Activated naive CD8-positive, alpha-beta T cell treated with anti-CD3 and anti-CD28 coated beads for 36 hours (primary cell): ENCODE data around the gene RNF44. TPM values are rescaled to one million over a fixed set of nuclear protein-coding genes. Genes with fewer than 3 reads are reported as not detected.
A peak's percentile ranks its signal among the peaks of the same experiment; 100 is the strongest.

Experiments used
- DNase-seq: peaks from one replicate; pipeline ENCODE4 v3.0.0; 2021
- H3K27ac Mint-ChIP-seq: one replicate; pipeline ENCODE4 v1.8.0; 2022; ENCODE audit warnings: mild to moderate bottlenecking, moderate library complexity, mixed read lengths
- H3K27me3 Mint-ChIP-seq: one replicate; pipeline ENCODE4 v1.8.0; 2022; ENCODE audit warnings: mild to moderate bottlenecking, mixed read lengths
- H3K36me3 Mint-ChIP-seq: one replicate; pipeline ENCODE4 v1.8.0; 2021; ENCODE audit warnings: mild to moderate bottlenecking, mixed read lengths
- H3K4me1 Mint-ChIP-seq: one replicate; pipeline ENCODE4 v1.8.0; 2021; ENCODE audit warnings: mixed read lengths
- H3K4me3 Mint-ChIP-seq: one replicate; pipeline ENCODE4 v1.8.0; 2022; ENCODE audit warnings: mild to moderate bottlenecking, moderate library complexity, mixed read lengths
- H3K9me3 Mint-ChIP-seq: one replicate; pipeline ENCODE4 v1.8.0; 2022; ENCODE audit warnings: mixed read lengths
- total RNA-seq, 2 experiments: library from RNA; stranded (reverse); gene quantifications; one replicate each; pipeline ENCODE4 v1.2.3, GENCODE V29; 2021

Gene RNF44
- total RNA-seq, 2 experiments from 2014 or later: 53.4 to 53.8 TPM

- Mint-ChIP-seq H3K4me1 (peaks cover 50% of the 10 kb centered on the region), H3K4me3 (peak overlapping the region; percentile 96), H3K27me3 (no peaks in the 10 kb centered on the region), H3K27ac (peak overlapping the region; percentile 98), H3K9me3 (no peaks in the 10 kb centered on the region), H3K36me3 (peaks cover 23% of the 10 kb centered on the region)
- DNase-seq: peak; percentile 48
Observed at GRCh38 chr5:176533894-176534611, 3.1 kb downstream of the RNF44 start.

DNA sequence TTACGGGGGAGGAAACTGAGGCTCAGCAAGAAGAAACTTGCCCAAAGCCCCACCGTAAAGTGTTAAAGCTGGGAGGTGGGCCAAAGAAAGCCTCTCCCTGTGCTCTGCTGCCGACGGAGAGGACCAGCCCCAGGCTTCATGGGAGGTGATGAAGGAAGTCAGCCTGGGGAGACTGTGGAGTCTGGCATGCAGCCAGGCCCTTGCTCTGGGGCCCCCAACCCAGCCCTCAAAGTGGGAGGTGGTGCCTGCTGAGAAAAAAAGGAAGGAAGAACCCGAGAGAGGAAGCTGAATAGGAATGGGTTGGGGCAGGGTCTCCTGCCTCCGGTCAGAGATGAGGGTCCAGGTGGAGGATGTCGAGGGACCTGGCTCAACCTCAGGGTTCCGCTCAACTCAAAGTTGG, 3.8 kb downstream of the RNF44 start:
- H3K27me3 Mint-ChIP-seq: no peaks in the 10 kb centered on the region
- no peak for DNase-seq
- H3K27ac Mint-ChIP-seq: peak overlapping the region; percentile 98
- H3K4me3 Mint-ChIP-seq: peak overlapping the region; percentile 96
- H3K36me3 Mint-ChIP-seq: peaks cover 23% of the 10 kb centered on the region
- H3K9me3 Mint-ChIP-seq: no peaks in the 10 kb centered on the region
- H3K4me1 Mint-ChIP-seq: peaks cover 47% of the 10 kb centered on the region

GRCh38 chr5:176532795-176533194, 4.4 kb downstream of the RNF44 start:
- Mint-ChIP-seq H3K9me3 (no peaks in the 10 kb centered on the region), H3K4me3 (peak overlapping the region; percentile 22), H3K36me3 (peaks cover 27% of the 10 kb centered on the region), H3K4me1 (peaks cover 47% of the 10 kb centered on the region), H3K27ac (peak overlapping the region; percentile 98), H3K27me3 (no peaks in the 10 kb centered on the region)
- no peak for DNase-seq

DNA sequence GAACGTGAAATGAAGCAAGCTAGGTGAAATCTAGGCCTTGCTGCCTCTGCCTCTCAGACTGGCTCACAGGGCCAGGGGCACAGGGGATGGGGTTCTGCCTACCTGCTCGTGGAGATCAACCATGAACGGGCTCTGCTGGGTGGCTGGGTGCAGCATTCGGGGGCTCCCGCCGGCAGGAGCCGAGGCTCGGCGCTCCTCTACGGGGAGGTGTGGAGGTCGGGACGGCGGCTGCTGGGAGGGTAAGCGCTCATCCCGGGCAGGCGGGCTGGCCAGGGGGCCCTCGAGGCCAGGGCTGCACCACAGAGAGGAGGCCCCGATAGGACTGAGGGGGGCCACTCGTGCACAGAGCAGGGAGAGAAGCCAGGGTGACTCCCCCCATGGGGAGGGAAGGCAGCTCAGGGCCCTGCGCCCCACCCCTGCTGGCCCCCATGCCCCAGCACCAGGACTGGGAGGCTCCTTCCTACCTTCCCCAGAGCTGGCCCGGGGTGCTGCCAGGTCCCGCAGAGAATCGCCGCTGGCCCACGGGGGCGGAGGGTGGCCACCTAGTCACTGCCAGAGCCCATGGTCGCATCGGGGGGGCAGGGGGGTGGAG, 5.2 kb downstream of the RNF44 start:
- Mint-ChIP-seq H3K27me3 (no peaks in the 10 kb centered on the region), H3K27ac (no peak overlapping the region), H3K4me3 (peak overlapping the region; percentile 79), H3K4me1 (peaks cover 55% of the 10 kb centered on the region), H3K9me3 (no peaks in the 10 kb centered on the region), H3K36me3 (peaks cover 27% of the 10 kb centered on the region)
- no peak for DNase-seq

DNA sequence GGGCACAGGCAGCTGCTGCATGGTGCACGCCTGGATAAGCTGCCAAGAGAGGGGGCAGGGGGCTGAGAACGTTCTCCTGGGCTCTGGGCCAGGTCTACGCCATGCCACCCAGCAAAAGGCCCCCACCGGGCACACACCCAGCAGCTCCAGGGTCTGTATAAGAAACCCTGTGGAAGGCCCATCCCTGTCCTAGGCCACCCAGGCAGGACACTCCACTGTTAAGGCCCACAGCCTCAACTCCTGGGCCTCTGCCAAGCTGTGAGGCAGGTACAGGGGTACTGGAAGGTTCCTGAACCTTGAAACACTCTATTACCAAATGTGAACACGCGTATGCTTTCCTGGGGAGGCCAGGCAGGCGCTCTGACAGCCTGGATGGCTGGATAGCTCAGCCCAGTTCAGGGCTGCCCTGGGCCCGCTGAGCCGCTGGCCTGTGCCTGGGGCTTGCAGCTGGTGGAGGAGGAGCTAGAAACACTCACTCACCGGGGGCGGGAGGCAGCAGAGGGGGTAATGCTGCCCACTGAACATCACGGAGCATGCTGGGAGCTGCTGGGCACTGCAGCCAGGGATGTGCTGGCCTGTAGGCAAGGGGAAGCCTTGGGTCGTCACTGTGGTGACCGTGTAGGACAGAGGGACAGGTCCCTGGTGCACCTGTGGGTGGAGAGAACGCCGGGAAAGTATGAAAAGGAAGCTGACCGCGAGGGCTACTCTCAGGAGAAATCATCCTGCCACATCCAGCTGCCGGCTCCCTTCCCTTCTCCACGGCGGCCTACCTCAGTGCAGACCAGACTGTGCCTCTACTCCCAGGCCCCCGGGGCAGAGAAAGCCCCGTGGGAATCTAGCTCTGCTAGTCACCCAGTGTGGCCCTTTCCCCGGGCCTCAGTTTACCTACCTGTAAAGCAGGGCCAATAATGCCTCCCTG, 6.0 kb downstream of the RNF44 start:
- peak; percentile 54 for DNase-seq
- Mint-ChIP-seq H3K36me3 (peaks cover 27% of the 10 kb centered on the region), H3K27ac (peak overlapping the region; percentile 87), H3K9me3 (no peaks in the 10 kb centered on the region), H3K4me3 (peak overlapping the region; percentile 79), H3K4me1 (peaks cover 55% of the 10 kb centered on the region), H3K27me3 (no peaks in the 10 kb centered on the region)

DNA sequence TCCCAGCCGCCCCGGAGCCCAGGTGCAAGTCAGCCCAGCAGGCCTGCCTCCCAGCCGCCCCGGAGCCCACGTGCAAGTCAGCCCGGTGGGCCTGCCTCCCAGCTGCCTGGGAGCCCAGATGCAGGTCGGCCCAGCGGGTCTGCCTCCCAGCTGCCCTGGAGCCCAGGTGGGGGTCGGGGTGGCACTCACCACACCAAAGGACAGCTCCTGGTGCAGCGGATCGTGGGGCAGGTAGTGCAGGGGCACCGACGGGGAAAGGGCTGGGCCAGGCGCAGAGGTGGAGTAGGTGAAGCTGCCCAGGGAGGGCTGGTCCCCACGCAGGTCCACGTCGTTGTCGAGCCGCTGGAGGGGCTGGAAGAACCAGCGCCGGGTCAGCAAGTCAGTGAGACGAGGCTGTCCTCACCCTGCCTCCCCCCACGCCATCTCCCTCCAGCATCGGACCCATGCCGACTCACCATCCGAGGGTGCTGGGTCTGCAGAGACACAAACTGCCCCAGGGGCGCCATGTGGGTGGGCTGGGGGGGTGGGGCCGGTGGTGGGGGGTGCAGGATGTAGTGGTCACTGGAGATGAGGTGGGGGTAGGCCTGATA, 6.7 kb downstream of the RNF44 start:
- H3K4me3 Mint-ChIP-seq: peak overlapping the region; percentile 79
- no peak for DNase-seq
- H3K9me3 Mint-ChIP-seq: no peaks in the 10 kb centered on the region
- no peaks in the 10 kb centered on the region for H3K27me3 Mint-ChIP-seq
- peak overlapping the region; percentile 87 for H3K27ac Mint-ChIP-seq
- H3K36me3 Mint-ChIP-seq: peaks cover 21% of the 10 kb centered on the region
- peaks cover 55% of the 10 kb centered on the region for H3K4me1 Mint-ChIP-seq

DNA sequence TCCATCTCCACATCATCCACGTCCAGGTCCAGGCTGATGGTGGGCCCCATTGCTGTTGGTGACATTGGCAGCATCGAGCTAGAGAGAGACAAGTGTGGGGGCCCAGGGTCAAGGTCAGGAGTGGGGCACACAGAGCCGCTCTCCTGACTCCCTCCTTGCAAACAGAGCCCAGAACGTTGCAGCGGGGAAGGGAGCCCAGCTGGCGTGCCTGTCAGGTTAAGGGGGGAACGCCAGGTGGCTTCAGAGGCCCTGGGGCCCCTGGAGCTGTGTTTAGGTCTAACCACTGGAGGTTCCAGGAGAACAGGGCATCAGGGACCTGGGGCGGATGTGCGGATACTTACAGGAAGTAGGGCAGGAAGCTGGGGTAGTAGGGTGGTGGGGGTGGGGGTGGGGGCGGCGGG, 7.5 kb downstream of the RNF44 start:
- Mint-ChIP-seq H3K4me1 (peaks cover 50% of the 10 kb centered on the region), H3K27me3 (no peaks in the 10 kb centered on the region), H3K27ac (peak overlapping the region; percentile 84), H3K9me3 (no peaks in the 10 kb centered on the region), H3K4me3 (peak overlapping the region; percentile 76), H3K36me3 (peaks cover 20% of the 10 kb centered on the region)
- peak; percentile 58 for DNase-seq

- Mint-ChIP-seq H3K9me3 (no peaks in the 10 kb centered on the region), H3K27me3 (no peaks in the 10 kb centered on the region), H3K36me3 (peaks cover 20% of the 10 kb centered on the region), H3K27ac (peak overlapping the region; percentile 84), H3K4me1 (peaks cover 46% of the 10 kb centered on the region), H3K4me3 (peak overlapping the region; percentile 76)
- DNase-seq: no peak
Observed at GRCh38 chr5:176529116-176529740, 8.0 kb downstream of the RNF44 start.

DNA sequence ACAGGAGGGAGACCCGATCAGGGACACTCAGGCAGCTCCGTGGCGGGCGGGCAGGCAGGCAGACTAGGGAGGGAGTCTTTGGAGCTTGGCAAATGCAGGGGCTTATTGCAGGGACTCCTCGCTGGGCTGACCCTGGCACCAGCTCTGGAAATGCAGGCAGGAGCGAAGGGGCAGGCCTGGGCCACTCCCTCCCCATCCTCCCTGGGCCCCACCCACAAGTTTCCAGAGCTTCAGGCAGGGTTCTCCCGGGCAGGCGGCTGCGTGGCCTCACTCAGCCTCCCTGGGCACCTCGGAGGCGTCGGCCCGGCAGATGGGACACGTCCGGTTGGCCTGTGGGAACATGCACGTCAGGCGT, 8.5 kb downstream of the RNF44 start:
- peaks cover 41% of the 10 kb centered on the region for H3K4me1 Mint-ChIP-seq

GRCh38 chr5:176528301-176528700, 8.9 kb downstream of the RNF44 start:
- DNase-seq: no peak
- Mint-ChIP-seq H3K4me1 (peaks cover 38% of the 10 kb centered on the region), H3K27ac (peak overlapping the region; percentile 74), H3K4me3 (no peak overlapping the region), H3K9me3 (no peaks in the 10 kb centered on the region), H3K27me3 (no peaks in the 10 kb centered on the region), H3K36me3 (peaks cover 18% of the 10 kb centered on the region)

More for the DNA sequence above, 8.5 kb downstream of the RNF44 start:
- H3K9me3 Mint-ChIP-seq: no peaks in the 10 kb centered on the region
- no peaks in the 10 kb centered on the region for H3K27me3 Mint-ChIP-seq
- no peak overlapping the region for H3K27ac Mint-ChIP-seq
- no peak overlapping the region for H3K4me3 Mint-ChIP-seq
- H3K36me3 Mint-ChIP-seq: peaks cover 20% of the 10 kb centered on the region
- no peak for DNase-seq

DNA sequence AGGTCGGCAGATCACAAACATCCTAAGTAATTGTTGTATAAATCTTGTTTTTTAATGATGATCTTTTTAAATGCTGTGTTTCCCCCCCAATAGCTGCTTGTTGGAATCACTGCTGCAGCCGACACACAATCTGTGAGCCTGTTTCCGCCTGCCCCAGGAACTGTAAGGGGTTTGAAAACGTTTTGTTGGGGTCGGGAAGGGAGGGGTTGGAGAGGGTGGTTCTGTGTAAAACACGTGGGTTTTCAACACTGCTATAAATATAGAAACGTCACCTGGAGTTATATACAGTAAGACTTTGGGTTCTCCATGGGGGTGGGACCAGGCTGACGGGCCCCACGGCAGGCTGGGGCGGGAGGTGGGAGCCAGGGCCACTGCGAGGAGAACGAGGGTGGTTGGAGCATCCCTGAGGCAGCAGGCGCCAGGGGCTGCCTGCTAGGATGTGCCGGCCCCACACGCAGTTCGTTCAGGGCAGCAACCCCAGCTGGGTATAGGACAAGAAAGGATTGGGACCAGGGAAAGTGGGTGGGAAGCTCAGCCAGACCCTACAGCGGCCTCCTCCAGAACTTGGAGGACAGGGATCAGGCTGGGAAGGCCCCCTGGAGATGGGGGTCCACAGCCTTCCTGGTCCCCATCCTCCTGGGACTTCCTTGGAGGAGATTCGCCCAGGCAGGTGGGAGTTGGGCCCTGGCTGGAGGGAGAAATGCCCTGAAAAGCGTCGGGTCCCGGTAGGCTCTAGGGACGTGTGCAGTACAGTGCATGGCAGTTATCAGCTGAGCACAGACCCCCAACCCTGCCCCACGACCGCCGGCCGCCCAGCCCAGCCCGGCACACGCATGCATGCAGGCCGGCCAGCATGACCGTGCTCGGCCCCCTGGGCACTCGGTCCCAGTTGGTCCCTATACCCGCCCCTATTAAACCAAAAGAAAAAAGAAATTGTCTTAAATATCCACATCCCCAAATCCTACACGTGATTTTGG, 9.7 kb downstream of the RNF44 start:
- H3K27ac Mint-ChIP-seq: peak overlapping the region; percentile 74
- peaks cover 17% of the 10 kb centered on the region for H3K36me3 Mint-ChIP-seq

DNA sequence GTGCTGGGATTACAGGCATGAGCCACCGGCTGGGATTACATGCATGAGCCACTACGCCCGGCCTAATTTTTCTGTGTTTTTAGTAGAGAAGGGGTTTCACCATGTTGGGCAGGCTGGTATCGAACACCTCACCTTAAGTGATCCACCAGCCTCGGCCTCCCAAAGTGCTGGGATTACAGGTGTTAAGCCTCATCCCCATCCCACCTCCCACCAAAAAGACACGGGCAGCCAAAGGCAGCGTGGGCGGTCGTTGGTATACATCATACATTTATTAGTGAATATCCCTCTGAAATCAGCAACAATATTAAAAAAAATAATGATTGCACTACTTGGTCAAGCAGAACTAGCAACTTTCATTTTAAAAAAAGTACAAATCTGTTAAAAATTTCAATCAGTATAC, 10.7 kb downstream of the RNF44 start:
- Mint-ChIP-seq H3K9me3 (no peaks in the 10 kb centered on the region), H3K4me3 (no peak overlapping the region), H3K36me3 (peaks cover 17% of the 10 kb centered on the region), H3K27me3 (no peaks in the 10 kb centered on the region), H3K4me1 (peaks cover 33% of the 10 kb centered on the region), H3K27ac (no peak overlapping the region)
- no peak for DNase-seq

More for the DNA sequence above, 9.7 kb downstream of the RNF44 start:
- Mint-ChIP-seq H3K9me3 (no peaks in the 10 kb centered on the region), H3K4me1 (peaks cover 39% of the 10 kb centered on the region), H3K4me3 (no peak overlapping the region), H3K27me3 (no peaks in the 10 kb centered on the region)
- no peak for DNase-seq

DNA sequence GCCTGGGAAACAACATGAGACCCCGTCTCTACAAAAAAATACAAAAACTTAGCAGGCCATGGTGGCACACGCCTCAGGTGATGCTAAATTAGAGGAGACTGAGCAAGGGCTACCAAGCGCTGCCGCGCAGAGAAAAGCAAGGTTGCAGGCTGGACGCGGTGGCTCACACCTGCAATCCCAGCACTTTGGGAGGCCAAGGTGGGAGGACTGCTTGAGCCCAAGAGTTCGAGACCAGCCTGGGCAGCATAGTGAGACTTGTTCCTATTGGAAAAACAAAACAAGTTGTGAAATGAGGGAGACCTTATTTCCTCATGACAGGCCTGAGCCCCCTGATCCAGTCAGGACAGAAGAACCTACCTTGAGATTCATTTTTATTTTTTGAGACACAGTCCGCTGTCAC, 11.5 kb downstream of the RNF44 start:
- Mint-ChIP-seq H3K27ac (no peak overlapping the region), H3K27me3 (no peaks in the 10 kb centered on the region), H3K9me3 (no peaks in the 10 kb centered on the region), H3K4me1 (peaks cover 28% of the 10 kb centered on the region), H3K4me3 (no peak overlapping the region), H3K36me3 (peaks cover 14% of the 10 kb centered on the region)
- DNase-seq: no peak

- Mint-ChIP-seq H3K4me3 (no peak overlapping the region), H3K4me1 (peaks cover 28% of the 10 kb centered on the region), H3K36me3 (peaks cover 13% of the 10 kb centered on the region), H3K9me3 (no peaks in the 10 kb centered on the region), H3K27ac (no peak overlapping the region), H3K27me3 (no peaks in the 10 kb centered on the region)
- DNase-seq: no peak
Observed at GRCh38 chr5:176524987-176525386, 12.2 kb downstream of the RNF44 start.
